GM18511 (cell line): ENCODE measurements around the gene FOXA2.

Experiments
- ATAC-seq: cut with Tn5 transposase; IDR thresholded peaks from one replicate; pipeline ENCODE4 v1.9.1; 2021; ENCODE audit warnings: mild to moderate bottlenecking, moderate library complexity; ENCODE audit not compliant: unreplicated experiment

The FOXA2 gene

GRCh38 chr20:22542427-22542826, 41.9 kb downstream of the FOXA2 start:
- ATAC-seq, result no peak

DNA sequence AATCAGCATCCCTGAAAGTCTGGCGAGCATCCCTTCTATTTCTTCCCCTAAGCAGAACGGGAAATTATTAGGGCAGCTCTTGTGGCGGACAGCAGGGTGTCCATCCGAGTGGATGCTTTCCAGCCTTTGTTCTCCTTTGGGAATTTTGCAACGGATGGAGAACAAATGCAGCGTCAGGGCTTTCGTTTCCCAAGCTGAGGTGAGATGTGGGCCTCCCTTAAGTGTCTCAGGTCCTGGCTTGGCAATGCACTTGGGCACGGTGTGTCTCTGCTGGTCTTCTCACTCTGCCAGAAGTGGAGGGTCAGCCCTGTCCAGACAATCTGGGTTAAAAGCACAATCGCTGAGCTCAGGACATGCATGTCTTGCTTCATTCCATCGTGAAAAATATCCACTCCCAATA, 43.5 kb downstream of the FOXA2 start:
- no peak for ATAC-seq

DNA sequence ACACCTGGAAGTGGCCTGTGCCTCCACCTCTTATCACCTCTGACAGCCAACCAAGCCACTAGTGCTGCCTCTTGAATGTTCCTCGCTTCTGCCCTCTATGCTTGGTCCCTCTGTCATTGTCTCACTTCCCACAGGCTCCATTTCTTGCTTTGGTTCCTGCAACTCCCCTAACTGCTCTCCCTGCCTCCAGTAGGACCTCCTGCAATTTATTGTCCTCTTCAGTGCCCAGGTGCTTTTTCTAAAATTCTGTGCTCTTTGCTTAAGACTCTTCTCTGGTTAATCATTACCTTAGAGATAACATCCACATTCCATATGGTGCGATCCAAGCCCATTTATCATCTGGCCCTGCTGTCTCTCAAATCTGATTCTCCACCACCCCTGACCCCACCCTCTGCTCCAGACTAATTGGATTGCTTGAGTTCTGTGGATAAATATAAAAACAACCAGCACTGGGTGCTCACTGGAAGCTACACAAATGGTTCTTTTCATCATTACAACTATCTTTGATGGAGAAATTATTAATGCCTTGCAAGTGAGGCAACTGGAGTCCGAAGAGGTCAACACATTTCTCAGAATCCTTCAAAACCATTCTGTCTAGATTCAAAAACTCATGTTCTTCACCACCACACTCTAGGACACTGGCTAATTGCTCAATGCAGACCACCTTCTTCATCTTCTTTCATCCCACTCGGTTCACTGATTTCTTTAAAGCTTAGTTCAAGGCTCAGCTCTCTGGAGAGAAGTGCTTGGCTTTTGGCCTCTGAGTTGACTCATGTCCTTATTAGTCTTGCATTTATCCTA, 47.2 kb downstream of the FOXA2 start:
- no peak for ATAC-seq

DNA sequence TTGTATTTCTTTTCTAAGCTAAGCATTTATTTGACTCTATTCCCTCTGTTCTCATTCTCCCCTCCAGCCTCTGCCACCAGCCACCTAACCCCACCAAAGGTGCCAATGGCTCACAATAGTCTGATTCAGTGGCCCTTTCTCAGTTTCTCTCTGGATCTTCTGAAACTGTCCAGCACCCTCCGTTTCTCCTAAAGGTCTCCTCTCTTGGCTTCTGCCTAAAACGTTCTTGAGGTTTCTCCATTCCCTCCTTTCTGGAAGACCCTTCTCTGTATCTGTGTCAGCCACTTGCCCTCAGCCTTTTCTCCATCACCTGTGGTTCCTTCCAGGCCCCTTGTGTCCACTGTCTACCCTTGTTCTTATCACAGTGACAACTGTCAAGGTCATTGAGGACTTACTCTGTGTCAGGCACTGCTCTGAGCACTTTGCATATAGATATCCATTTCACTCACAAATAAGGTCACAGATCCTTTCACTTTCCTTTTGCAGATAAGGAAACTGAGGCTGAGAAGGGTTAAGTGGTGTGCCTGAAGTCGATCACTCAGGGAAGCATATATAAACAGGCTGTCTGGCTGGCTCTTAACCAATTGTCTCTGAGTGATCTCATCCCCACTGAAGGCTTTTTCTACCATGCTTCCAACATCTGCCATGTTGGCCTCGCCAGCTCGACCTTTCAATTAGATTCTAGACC, 48.1 kb downstream of the FOXA2 start:
- no peak for ATAC-seq

- ATAC-seq, result no peak
Measured at GRCh38 chr20:22535483-22535882, 48.9 kb downstream of the FOXA2 start.

DNA sequence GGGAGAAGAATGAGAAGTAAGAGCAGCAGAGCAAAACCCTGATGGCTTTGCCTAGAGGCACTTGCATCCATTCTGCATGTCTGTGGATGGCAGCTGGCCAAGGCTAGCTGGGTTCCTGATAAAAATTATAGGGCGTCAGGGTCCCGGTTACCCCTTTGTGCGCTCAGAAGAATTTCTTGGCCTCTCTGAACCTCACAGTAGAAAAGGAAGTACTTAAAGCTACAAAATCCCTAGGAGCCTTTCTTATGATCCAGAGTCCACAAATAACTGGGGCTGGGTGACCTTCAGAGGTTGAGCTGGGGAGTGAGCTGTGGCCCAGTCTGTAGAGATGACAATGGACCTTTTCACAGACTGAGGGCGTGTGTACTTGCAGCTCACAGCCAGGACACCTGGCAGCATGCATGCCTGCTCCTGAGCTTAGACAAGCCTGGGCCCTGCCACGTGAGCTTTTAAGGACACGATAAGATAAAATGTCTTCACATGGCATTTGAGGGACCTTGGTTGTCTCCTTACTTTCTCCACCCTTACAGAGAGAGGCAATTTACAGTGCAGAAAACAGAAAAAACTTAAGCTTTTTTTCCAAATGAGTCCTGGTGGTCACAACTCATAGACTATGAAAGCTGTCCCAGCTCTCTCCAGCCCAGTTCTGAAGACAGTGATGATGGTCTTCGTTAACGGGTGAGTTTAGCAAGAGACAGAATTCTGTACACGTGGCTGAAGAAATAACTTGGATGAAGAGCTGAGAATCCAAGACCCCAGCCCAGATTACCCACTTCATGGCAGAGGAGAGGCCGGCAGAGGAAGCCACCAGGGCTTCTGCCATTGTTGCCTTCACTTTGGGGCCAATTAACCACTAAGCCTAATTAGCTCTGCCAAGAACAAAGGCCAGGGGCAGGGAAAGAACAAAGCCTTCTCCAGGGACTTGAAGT, 50.3 kb downstream of the FOXA2 start:
- no peak for ATAC-seq

GRCh38 chr20:22532598-22532997, 51.8 kb downstream of the FOXA2 start:
- ATAC-seq, result no peak

- no peak for ATAC-seq
Measured at GRCh38 chr20:22531756-22532155, 52.6 kb downstream of the FOXA2 start.

GRCh38 chr20:22531056-22531615, 53.2 kb downstream of the FOXA2 start:
- no peak for ATAC-seq
